H1 (cell line): ENCODE data around the gene TTC36. TPM values are rescaled to one million over a fixed set of nuclear protein-coding genes. Genes with fewer than 3 reads are reported as not detected.

Source experiments
- CTCF ChIA-PET: fragments of 300-600 bp; sonication (Branson Sonifier 250); formaldehyde crosslinking; loops from one replicate; lab custom pipeline; 2021; ENCODE audit not compliant: partially characterized antibody; lab: Charles Lee
- POLR2A ChIA-PET: fragments of 300-600 bp; sonication (Branson Sonifier 250); formaldehyde crosslinking; loops from one replicate; lab custom pipeline; 2021; ENCODE audit warnings: inconsistent platforms; ENCODE audit not compliant: partially characterized antibody; lab: Charles Lee
- DNase-seq, 2 experiments: peaks; one replicate each; pipeline versions ENCODE4 v3.0.0 to v3.0.0-alpha.2; 2010 to 2022; ENCODE audit warnings: low spot score in 2 of 2, low read depth in 1 of 2, mixed read lengths in 1 of 2
- FAIRE-seq: peaks from 2 replicates; lab custom pipeline; 2011; peaks lifted over from hg19 to GRCh38; lab: Jason Lieb, UNC
- H2AFZ ChIP-seq: 2 replicates; pipeline ENCODE4 v1.8.1; 2012; ENCODE audit warnings: low read length, inconsistent platforms
- H2AK5ac ChIP-seq: 2 replicates; pipeline ENCODE4 v1.6.1; 2013; ENCODE audit warnings: low read depth, low read length
- H2BK120ac ChIP-seq: replicated peaks from 2 replicates; pipeline ENCODE3; 2013; ENCODE audit warnings: low read depth, low read length, inconsistent platforms
- H2BK12ac ChIP-seq: 2 replicates; pipeline ENCODE4 v1.6.1; 2013; ENCODE audit warnings: low read depth, low read length
- H2BK15ac ChIP-seq: 2 replicates; pipeline ENCODE4 v1.6.1; 2013; ENCODE audit warnings: low read length
- H2BK20ac ChIP-seq: 2 replicates; pipeline ENCODE4 v1.6.1; 2013; ENCODE audit warnings: low read length
- H2BK5ac ChIP-seq: 2 replicates; pipeline ENCODE4 v1.6.1; 2013; ENCODE audit warnings: low read depth, low read length
- H3K14ac ChIP-seq: 2 replicates; pipeline ENCODE4 v1.6.1; 2013; ENCODE audit warnings: inconsistent platforms; ENCODE audit not compliant: insufficient read length
- H3K18ac ChIP-seq: 2 replicates; pipeline ENCODE4 v1.6.1; 2013; ENCODE audit warnings: low read length; ENCODE audit errors: extremely low read depth
- H3K23ac ChIP-seq: 2 replicates; pipeline ENCODE4 v1.6.1; 2013; ENCODE audit warnings: inconsistent platforms; ENCODE audit not compliant: insufficient read length
- H3K23me2 ChIP-seq: 2 replicates; pipeline ENCODE4 v1.6.1; 2013; ENCODE audit warnings: low read depth, low read length
- H3K27ac ChIP-seq: 2 replicates; pipeline ENCODE4 v1.6.1; 2011; ENCODE audit warnings: low read depth, low read length, inconsistent platforms
- H3K27me3 ChIP-seq, 4 experiments: replicated peaks in 1 of 4; 1 replicate in 1 of 4; 2 replicates in 3 of 4; pipeline versions ENCODE4 v1.6.1 to v1.8.1; 2011 to 2013; ENCODE audit warnings: low read length in 3 of 4, mild to moderate bottlenecking in 3 of 4, inconsistent platforms in 2 of 4, mixed read lengths in 2 of 4, moderate library complexity in 1 of 4; ENCODE audit not compliant: control insufficient read depth in 3 of 4, insufficient read depth in 3 of 4; ENCODE audit errors: extremely low read depth in 1 of 4
- H3K36me3 ChIP-seq, 4 experiments: 2 replicates each; pipeline versions ENCODE4 v1.6.1 to v1.8.1; 2011 to 2013; ENCODE audit warnings: mild to moderate bottlenecking in 4 of 4, low read length in 3 of 4, moderate library complexity in 2 of 4, control low read depth in 1 of 4, inconsistent platforms in 1 of 4; ENCODE audit not compliant: insufficient read depth in 4 of 4, control insufficient read depth in 2 of 4
- H3K4ac ChIP-seq: replicated peaks from 2 replicates; pipeline ENCODE3; 2013; ENCODE audit warnings: low read length, low read depth, mixed read lengths, inconsistent platforms; ENCODE audit not compliant: insufficient read length
- H3K4me1 ChIP-seq, 4 experiments: replicated peaks in 1 of 4; 1 replicate in 1 of 4; 2 replicates in 3 of 4; pipeline versions ENCODE4 v1.6.1 to v1.8.1; 2011 to 2013; ENCODE audit warnings: low read length in 3 of 4, inconsistent platforms in 2 of 4, mixed read lengths in 1 of 4; ENCODE audit not compliant: insufficient read depth in 4 of 4, control insufficient read depth in 3 of 4
- H3K4me2 ChIP-seq, 2 experiments: 2 replicates each; pipeline versions ENCODE4 v1.6.1 to v1.8.1; 2011 to 2013; ENCODE audit warnings: low read depth in 2 of 2, low read length in 2 of 2, control low read depth in 1 of 2, inconsistent platforms in 1 of 2, mild to moderate bottlenecking in 1 of 2; ENCODE audit not compliant: insufficient read depth in 1 of 2
- H3K4me3 ChIP-seq, 4 experiments: fragments of 200-600, 300-600 bp in 1 of 4; sonication (generic), shearing (Covaris generic), sonication (Bioruptor Twin) in 1 of 4; 2 replicates each; pipeline versions ENCODE4 v1.5.1 to v1.8.1; 2011 to 2016; ENCODE audit warnings: low read length in 4 of 4, low read depth in 3 of 4, control low read depth in 2 of 4, inconsistent platforms in 2 of 4, mild to moderate bottlenecking in 2 of 4, mixed read lengths in 1 of 4, moderate library complexity in 1 of 4; ENCODE audit not compliant: insufficient read depth in 2 of 4; ENCODE audit errors: extremely low read depth in 1 of 4
- H3K56ac ChIP-seq: replicated peaks from 2 replicates; pipeline ENCODE3; 2013; ENCODE audit warnings: low read depth, mild to moderate bottlenecking, mixed read lengths, low read length, inconsistent platforms; ENCODE audit not compliant: insufficient read length
- H3K79me1 ChIP-seq: 2 replicates; pipeline ENCODE4 v1.6.1; 2013; ENCODE audit warnings: low read depth, low read length, control low read depth
- H3K79me2 ChIP-seq, 2 experiments: 2 replicates each; pipeline versions ENCODE4 v1.6.1 to v1.8.1; 2012 to 2013; ENCODE audit warnings: low read length in 2 of 2, mild to moderate bottlenecking in 2 of 2, inconsistent platforms in 1 of 2; ENCODE audit not compliant: insufficient read depth in 2 of 2, control insufficient read depth in 1 of 2
- H3K9ac ChIP-seq, 4 experiments: replicated peaks in 1 of 4; 1 replicate in 1 of 4; 2 replicates in 3 of 4; pipeline versions ENCODE4 v1.6.1 to v1.8.1; 2011 to 2013; ENCODE audit warnings: low read depth in 3 of 4, low read length in 3 of 4, control low read depth in 2 of 4, mild to moderate bottlenecking in 2 of 4, moderate library complexity in 2 of 4, inconsistent platforms in 1 of 4; ENCODE audit errors: extremely low read depth in 1 of 4
- H3K9me3 ChIP-seq, 2 experiments: 2 replicates each; pipeline versions ENCODE4 v1.6.1 to v1.8.1; 2012 to 2013; ENCODE audit warnings: mild to moderate bottlenecking in 2 of 2, moderate library complexity in 2 of 2, control low read depth in 1 of 2, inconsistent platforms in 1 of 2, low read depth in 1 of 2, low read length in 1 of 2, mixed read lengths in 1 of 2; ENCODE audit not compliant: insufficient read depth in 2 of 2
- H4K20me1 ChIP-seq, 2 experiments: replicated peaks in 1 of 2; 2 replicates each; pipeline versions ENCODE3 to v1.8.1; 2011 to 2013; ENCODE audit warnings: inconsistent platforms in 2 of 2, low read length in 2 of 2, mild to moderate bottlenecking in 1 of 2; ENCODE audit not compliant: insufficient read depth in 2 of 2, control insufficient read depth in 1 of 2
- H4K5ac ChIP-seq: 2 replicates; pipeline ENCODE4 v1.6.1; 2013; ENCODE audit warnings: low read length, low read depth, mixed read lengths, inconsistent platforms; ENCODE audit not compliant: insufficient read length
- H4K8ac ChIP-seq: 2 replicates; pipeline ENCODE4 v1.8.0; 2013; ENCODE audit warnings: mild to moderate bottlenecking, moderate library complexity, low read length, inconsistent platforms; ENCODE audit not compliant: insufficient read depth; ENCODE audit errors: extremely low read depth
- H4K91ac ChIP-seq: replicated peaks from 2 replicates; pipeline ENCODE3; 2013; ENCODE audit warnings: low read length, mixed read lengths, inconsistent platforms; ENCODE audit not compliant: insufficient read length
- ASH2L ChIP-seq: fragments of 200-600, 300-600 bp; sonication (generic); IDR thresholded peaks from one replicate; pipeline ENCODE4 v1.7.1; 2017; ENCODE audit warnings: low read length
- BCL11A ChIP-seq, 2 experiments: IDR thresholded peaks; one replicate each; pipeline ENCODE4 v1.6.1; 2011; ENCODE audit warnings: low read depth in 2 of 2, low read length in 2 of 2, mild to moderate bottlenecking in 2 of 2
- EZH2 ChIP-seq: fragments of 200-600 bp; sonication (generic); IDR thresholded peaks from 2 replicates; pipeline ENCODE4 v1.7.1; 2012; ENCODE audit warnings: low read depth, mild to moderate bottlenecking, moderate library complexity, low read length, inconsistent platforms; ENCODE audit not compliant: severe bottlenecking
- NRF1 ChIP-seq: IDR thresholded peaks from 2 replicates; pipeline ENCODE4 v1.6.1; 2011; ENCODE audit warnings: mild to moderate bottlenecking, low read depth, low read length, improper control_type of control experiment
- RNF2 ChIP-seq: fragments of 200-900, 300-1000 bp; sonication (generic); IDR thresholded peaks from 2 replicates; pipeline ENCODE4 v1.7.1; 2016; ENCODE audit warnings: borderline replicate concordance, low read depth, mild to moderate bottlenecking, antibody characterized with exemption, low read length; ENCODE audit not compliant: poor library complexity, severe bottlenecking; ENCODE audit errors: missing control alignments
- SIN3A ChIP-seq, 2 experiments: IDR thresholded peaks in 1 of 2; conservative IDR thresholded peaks in 1 of 2; 2 replicates each; pipeline ENCODE4 v1.6.1; 2011 to 2012; ENCODE audit warnings: low read length in 2 of 2, improper control_type of control experiment in 1 of 2, low read depth in 1 of 2, mild to moderate bottlenecking in 1 of 2
- SP4 ChIP-seq: IDR thresholded peaks from 2 replicates; pipeline ENCODE4 v1.6.1; 2012; ENCODE audit warnings: low read length, inconsistent platforms
- ZNF274 ChIP-seq: IDR thresholded peaks from 2 replicates; pipeline ENCODE4 v1.7.0; 2012; ENCODE audit warnings: low read length, borderline replicate concordance; ENCODE audit errors: extremely low read depth
- WGBS, 2 experiments: shearing (Covaris generic) in 1 of 2; methylation state at CpG; one replicate each; pipeline versions ENCODE4 v1.1.6 to v1.1.7; 2013 to 2015; ENCODE audit warnings: low lambda C conversion rate in 2 of 2, mixed read lengths in 2 of 2, inconsistent platforms in 1 of 2, low coverage in 1 of 2, missing lambda C conversion rate in 1 of 2; ENCODE audit not compliant: insufficient replicate concordance in 2 of 2, insufficient coverage in 1 of 2, insufficient read length in 1 of 2; ENCODE audit errors: extremely low coverage in 1 of 2, missing lambda C conversion rate in 1 of 2; 5-methylcytosine and 5-hydroxymethylcytosine counted together
- polyA plus RNA-seq, 7 experiments: library from polyadenylated mRNA; depleted of rRNA in 3 of 7; stranded (reverse) in 5 of 7; unstranded in 2 of 7; fragments of >200 nt in 5 of 7; fragments of 200-250 nt in 2 of 7; gene quantifications; 1 replicate in 5 of 7; 2 replicates in 1 of 7; 4 replicates in 1 of 7; pipeline versions ENCODE4 v1.2.1 to v1.2.3, GENCODE V29; 2011 to 2013; ENCODE audit warnings: missing spikeins in 2 of 7, mixed read lengths in 2 of 7
- total RNA-seq: library from RNA; stranded (reverse); fragmentation: NEBNext Ultra II Directional; extraction: Animal tissue kit (Norgen Biotek cat#: 25700); gene quantifications from 2 replicates; pipeline ENCODE4 v1.2.1, GENCODE V29; 2021

TTC36 gene
- total and polyA plus RNA-seq, 2 of the 8 experiments (the other 6 are each of a cell fraction or from before 2014, with no cell fraction given) = not detected

DNA sequence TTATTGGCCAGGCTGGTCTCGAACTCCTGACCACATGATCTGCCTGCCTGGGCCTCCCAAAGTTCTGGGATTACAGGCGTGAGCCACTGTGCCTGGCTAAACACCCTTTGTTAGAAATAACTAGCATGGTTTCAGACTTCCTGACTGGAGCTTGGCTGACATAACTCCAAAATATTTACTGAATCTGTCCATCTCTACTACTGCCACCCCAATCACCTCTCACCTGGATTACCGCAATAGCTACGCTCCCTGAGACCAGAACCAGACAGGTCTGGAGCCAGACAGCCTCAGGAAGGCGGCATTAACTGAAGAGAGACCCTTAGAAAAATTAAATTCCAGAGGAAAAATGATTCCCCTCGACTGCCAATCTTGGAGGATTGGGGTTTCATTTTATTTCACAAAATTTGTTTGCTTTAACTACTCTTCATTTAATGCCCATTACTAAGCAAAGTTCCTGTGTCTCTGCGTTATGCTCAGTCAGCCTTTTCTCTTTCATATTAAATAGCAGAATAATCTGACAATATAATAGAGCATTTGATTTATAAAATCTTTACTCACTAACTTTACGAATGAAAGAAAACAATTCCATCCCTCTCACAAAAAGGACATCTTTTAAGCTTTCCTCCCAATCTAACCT, 16.9 kb downstream of the TTC36 start:
- Histone ChIP-seq H4K5ac (no peak overlapping the region), H3K36me3 (peaks cover 0 to 3% (median 0%) of the 10 kb centered on the region in 4 experiments; a peak in 1 of 8 replicates), H2BK12ac (no peak overlapping the region), H4K91ac (no peak overlapping the region), H4K20me1 (peaks cover 0 to 1% of the 10 kb centered on the region in 2 experiments), H2BK5ac (no peak overlapping the region), H2BK15ac (no peak overlapping the region), H3K79me2 (no peaks in the 10 kb centered on the region), H2BK20ac (no peak overlapping the region), H2BK120ac (no peak overlapping the region), H3K4me3 (no peak overlapping the region), H4K8ac (no peak overlapping the region), H3K23ac (no peak overlapping the region), H3K56ac (no peak overlapping the region), H2AFZ (no peak overlapping the region), H3K4me1 (no peaks in the 10 kb centered on the region), H3K9ac (no peak overlapping the region), H3K79me1 (no peaks in the 10 kb centered on the region), H3K4me2 (no peak overlapping the region), H3K9me3 (no peaks in the 10 kb centered on the region), H3K27ac (no peak overlapping the region), H3K14ac (no peak overlapping the region), H3K4ac (no peak overlapping the region), H3K27me3 (no peaks in the 10 kb centered on the region), H3K18ac (no peak overlapping the region), H2AK5ac (no peak overlapping the region), H3K23me2 (0 out of 2 replicates have a peak, but pooled peaks cover 2% of the 10 kb centered on the region)
- TF ChIP-seq NRF1 (no peak), SIN3A (conservative IDR thresholded peaks at IDR 0.05 in 1 of 2, IDR thresholded peaks at IDR 0.05 in 1 of 2; ENCODE audit: low read depth in 1 of 2, low read length in 2 of 2) (no peak), ZNF274 (no peak), RNF2 (no peak), SP4 (no peak), EZH2 (no peak), ASH2L (no peak), BCL11A (IDR thresholded peaks at IDR 0.05; ENCODE audit: low read depth in 2 of 2, low read length in 2 of 2) (no peak)
- POLR2A ChIA-PET = interaction anchor here (0.5 to 1.8 kb wide), 4 partner anchors 10 to 208 kb away, joined by 3 to 4 read pairs (median 3); no protein-coding TSS in a partner anchor
- CTCF ChIA-PET = interaction anchor here (1.2 to 1.9 kb wide), 2 partner anchors 15 to 247 kb away, joined by 3 to 4 read pairs; no protein-coding TSS in a partner anchor
- DNase-seq (no peak), FAIRE-seq (no peak)
- 93 to 100% methylated on average over 1 to 8 of the region's 8 CpGs for WGBS, 2 experiments
